ENCODE data around the gene ABHD15.

GRCh38 chr17:29591146-29591736 lies 24.4 kb upstream of the ABHD15 start:
- TF ChIP-seq CTCF (IDR thresholded peaks at IDR 0.05), result no peak
- no peak for TF ChIP-seq POLR2A (IDR thresholded peaks at IDR 0.05)

All from Peyer's patch (tissue), 4 donors.